Mononuclear cell (primary cell): ENCODE measurements around the gene CEND1. TPM values are rescaled to one million over a fixed set of nuclear protein-coding genes. Genes with fewer than 3 reads are reported as not detected.

Source experiments
- total RNA-seq: library from RNA; depleted of rRNA; stranded (reverse); fragments of >200 nt; gene quantifications from one replicate; pipeline ENCODE4 v1.2.3, GENCODE V29; 2012

The CEND1 gene
- total RNA-seq, 1 donor = not detected

Other genes with a start within 250 kb of the CEND1 start
- gene LMNTD2, start 229.4 kb downstream of the CEND1 start, total RNA-seq = 2.1 TPM
- gene RASSF7, start 229.1 kb downstream of the CEND1 start, total RNA-seq = 16.6 TPM
- gene PHRF1, start 213.6 kb downstream of the CEND1 start, total RNA-seq = 25.1 TPM
- gene IRF7, start 174.1 kb downstream of the CEND1 start, total RNA-seq = 50.9 TPM
- 0.10 TPM for gene CDHR5, start 165.1 kb downstream of the CEND1 start, total RNA-seq
- not detected for gene SCT, start 162.9 kb downstream of the CEND1 start, total RNA-seq
- 0.10 TPM for gene DRD4, start 152.8 kb downstream of the CEND1 start, total RNA-seq
- 30.7 TPM for gene DEAF1, start 94.9 kb downstream of the CEND1 start, total RNA-seq
- gene TMEM80, start 94.3 kb downstream of the CEND1 start, total RNA-seq = 8.3 TPM
- gene EPS8L2, start 83.9 kb downstream of the CEND1 start, total RNA-seq = 2.1 TPM
- 141 TPM for gene TALDO1, start 42.6 kb downstream of the CEND1 start, total RNA-seq
- gene GATD1, start 12.6 kb downstream of the CEND1 start, total RNA-seq = 7.2 TPM
- 3.5 TPM for gene SLC25A22, start 8.2 kb upstream of the CEND1 start, total RNA-seq
- gene PIDD1, start 15.1 kb upstream of the CEND1 start, total RNA-seq = 6.2 TPM
- 653 TPM for gene RPLP2, start 19.9 kb upstream of the CEND1 start, total RNA-seq
- gene PNPLA2, start 28.8 kb upstream of the CEND1 start, total RNA-seq = 81.0 TPM
- 0.84 TPM for gene CRACR2B, start 37.8 kb upstream of the CEND1 start, total RNA-seq
- 28.5 TPM for gene CD151, start 42.9 kb upstream of the CEND1 start, total RNA-seq
- 11.2 TPM for gene POLR2L, start 52.4 kb upstream of the CEND1 start, total RNA-seq
- 15.5 TPM for gene TSPAN4, start 52.8 kb upstream of the CEND1 start, total RNA-seq
- 8.2 TPM for gene CHID1, start 120.7 kb upstream of the CEND1 start, total RNA-seq
- 40.0 TPM for gene AP2A2, start 135.8 kb upstream of the CEND1 start, total RNA-seq
- under 0.01 TPM for gene MUC6, start 246.6 kb upstream of the CEND1 start, total RNA-seq